T-helper 9 cell (primary cell): ENCODE results near the gene ZBTB7A.
"Not testable (repeated sequence)": the region's sequence is repeated elsewhere in the genome, so short reads cannot be mapped to it uniquely, and the experiment has no call there.

Source experiments
- DNase-seq: peaks from one replicate; pipeline ENCODE4 v3.0.0-alpha.2; 2020

The ZBTB7A gene

DNA sequence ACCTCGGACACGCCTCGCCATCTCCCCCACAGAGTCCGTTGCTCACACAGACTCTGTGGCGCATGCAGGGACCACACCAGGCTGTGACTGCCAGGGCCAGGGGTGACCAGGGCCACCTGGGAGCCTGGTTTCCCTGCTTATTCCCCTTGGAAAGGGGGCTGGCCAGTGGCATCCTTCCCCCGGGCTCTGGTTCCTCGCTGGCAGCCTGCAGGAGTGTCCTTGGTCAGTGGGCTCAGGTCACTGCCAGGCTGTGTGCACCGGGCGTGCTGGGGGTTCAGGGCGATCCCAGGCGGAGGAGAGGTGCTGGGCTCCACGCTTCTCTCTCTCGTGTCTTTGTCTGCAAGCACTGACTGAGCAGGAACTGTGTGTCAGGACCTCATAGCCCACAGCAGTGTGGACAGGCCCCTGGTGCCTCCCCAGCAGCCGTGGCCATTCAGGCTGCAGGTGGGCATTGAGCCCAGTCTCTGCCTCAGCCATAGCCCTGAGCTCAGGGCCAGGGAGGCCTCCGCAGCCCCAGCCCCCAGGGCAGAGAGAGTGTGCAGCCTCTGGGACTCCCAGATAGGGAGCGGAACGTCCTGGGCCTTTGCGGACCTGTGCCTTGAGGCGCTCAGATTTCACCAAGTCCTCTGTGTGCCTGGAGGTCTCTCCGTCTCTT is 52.7 kb downstream of the ZBTB7A start:
- no peak for DNase-seq

DNA sequence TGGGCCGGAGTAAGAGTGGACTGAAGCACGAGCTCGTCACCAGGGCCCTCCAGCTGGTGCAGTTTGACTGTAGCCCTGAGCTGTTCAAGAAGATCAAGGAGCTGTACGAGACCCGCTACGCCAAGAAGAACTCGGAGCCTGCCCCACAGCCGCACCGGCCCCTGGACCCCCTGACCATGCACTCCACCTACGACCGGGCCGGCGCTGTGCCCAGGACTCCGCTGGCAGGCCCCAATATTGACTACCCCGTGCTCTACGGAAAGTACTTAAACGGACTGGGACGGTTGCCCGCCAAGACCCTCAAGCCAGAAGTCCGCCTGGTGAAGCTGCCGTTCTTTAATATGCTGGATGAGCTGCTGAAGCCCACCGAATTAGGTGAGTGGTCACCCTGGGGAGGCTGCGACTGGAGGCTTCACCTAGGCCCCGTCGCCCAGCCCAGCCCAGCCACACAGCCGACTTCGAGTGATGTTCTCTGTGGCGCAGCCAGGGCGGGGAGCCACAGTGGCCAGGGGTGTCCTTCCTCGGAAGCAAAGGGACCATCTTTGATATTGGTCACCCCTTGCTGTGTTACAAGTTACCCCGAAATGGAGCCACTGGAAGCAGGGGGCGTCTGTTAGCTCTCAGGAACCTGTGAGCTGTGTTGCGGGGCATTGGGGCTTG is 53.6 kb downstream of the ZBTB7A start:
- DNase-seq: no peak

DNA sequence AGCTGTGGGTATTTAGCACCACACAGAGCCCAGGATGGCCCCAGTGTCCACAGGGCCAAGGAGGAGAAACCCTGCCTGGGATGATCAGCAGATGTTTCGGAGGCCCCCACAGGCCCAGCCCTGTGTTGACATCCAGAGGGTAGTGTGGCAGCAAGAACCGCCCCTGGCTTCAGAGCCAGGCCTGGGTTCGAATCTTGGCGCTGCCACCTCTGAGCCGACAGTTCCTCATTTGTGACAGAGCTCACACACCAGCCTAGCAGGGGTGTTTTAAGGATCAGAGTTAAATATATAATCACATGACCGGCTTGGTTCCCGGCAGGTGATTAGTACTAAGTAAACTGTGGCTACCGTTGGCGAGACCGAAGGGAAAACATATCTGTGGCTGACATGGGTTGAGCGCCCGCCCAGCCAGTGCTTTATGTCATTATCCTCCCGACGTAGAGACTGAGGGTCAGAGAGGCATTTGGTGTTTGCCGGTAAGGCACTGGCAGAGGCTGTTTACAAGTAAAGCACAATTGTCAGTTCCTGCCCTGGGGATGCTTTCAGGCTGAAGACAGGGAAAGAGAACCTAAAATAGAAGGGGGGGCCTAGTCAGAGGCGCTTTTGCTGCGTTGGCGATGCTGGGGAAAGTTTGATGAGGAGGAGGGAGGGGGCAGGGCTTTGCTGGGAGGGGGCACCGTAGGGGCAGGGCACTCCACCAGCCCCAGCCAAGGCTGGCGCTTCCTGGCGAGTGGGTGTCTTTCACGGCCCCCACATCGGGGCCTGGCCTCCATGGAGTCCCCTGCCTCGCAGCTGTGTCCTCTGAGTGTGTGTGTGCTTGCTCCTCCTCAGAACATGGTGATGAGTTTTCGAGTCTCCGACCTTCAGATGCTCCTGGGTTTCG is 54.4 kb downstream of the ZBTB7A start:
- no peak for DNase-seq

DNA sequence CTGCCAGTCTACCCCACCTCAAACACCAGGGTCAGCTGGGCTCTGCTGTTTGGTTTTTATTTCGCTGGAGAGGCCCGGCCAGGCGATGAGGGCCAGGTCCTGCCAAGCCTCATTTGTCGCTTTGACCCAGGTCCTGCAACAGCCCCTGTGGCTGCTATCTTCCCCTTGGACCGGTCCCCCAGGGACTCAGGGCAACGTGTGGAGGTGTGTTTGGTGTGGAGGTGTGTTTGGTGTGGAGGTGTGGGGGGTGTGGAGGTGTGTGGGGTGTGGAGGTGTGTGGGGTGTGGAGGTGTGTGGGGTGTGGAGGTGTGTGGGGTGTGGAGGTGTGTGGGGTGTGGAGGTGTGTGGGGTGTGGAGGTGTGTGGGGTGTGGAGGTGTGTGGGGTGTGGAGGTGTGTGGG is 55.3 kb downstream of the ZBTB7A start:
- DNase-seq: not testable (repeated sequence)

DNA sequence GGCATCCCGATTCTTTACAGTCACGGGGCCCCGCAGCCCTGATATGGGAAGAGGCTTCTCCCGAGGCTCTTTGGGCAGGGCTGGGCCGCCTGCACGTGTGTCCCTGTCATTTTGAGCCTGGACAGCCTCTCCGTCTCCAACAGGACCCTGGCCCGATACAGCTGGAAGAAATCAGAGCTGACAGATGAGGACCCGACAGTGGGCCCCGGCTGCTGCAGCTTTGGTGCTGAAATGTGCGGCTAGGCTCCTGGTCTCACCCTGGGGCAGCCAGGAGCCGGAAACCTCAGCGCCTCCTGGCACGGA is 55.9 kb downstream of the ZBTB7A start:
- DNase-seq: no peak

DNA sequence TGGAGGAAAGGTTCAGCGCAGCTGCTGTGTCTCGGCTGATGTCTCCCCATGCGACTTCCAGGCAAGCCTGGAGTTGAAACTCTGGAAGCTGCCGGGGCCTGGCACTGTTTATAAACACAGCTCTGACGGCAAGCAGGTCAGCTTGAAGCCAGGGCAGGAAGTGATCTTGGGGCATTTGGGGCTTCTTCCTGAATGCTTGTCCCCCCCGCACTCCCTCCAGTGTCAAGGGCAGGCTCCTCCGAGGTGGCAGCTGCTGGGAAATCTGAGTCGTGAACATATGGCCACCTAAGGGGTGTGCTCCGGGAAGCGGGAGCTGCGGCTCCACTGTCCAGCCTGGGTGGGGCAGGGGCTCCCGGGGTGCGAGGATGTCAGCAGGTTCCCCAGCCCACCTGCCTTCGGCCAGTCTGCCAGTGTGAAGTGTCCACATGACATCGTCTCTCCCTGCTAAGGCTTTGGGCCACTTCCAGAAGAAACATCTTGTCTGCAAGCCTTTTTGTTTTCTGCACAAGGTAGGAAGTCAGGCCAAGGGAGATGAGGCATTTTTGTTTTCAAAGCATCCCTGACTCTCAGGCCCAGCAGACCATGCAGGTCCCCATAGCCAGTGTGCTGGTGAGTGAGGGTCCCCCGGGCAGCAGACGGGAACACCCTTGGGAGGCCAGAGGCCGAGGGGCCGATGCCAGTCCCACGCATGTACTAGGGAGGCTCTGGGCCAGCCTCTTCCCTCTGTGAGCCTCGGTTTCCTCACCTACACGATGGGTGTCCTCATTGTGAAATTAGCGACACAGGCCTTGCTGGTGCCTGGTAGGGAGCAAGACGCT is 56.5 kb downstream of the ZBTB7A start:
- DNase-seq: no peak

DNA sequence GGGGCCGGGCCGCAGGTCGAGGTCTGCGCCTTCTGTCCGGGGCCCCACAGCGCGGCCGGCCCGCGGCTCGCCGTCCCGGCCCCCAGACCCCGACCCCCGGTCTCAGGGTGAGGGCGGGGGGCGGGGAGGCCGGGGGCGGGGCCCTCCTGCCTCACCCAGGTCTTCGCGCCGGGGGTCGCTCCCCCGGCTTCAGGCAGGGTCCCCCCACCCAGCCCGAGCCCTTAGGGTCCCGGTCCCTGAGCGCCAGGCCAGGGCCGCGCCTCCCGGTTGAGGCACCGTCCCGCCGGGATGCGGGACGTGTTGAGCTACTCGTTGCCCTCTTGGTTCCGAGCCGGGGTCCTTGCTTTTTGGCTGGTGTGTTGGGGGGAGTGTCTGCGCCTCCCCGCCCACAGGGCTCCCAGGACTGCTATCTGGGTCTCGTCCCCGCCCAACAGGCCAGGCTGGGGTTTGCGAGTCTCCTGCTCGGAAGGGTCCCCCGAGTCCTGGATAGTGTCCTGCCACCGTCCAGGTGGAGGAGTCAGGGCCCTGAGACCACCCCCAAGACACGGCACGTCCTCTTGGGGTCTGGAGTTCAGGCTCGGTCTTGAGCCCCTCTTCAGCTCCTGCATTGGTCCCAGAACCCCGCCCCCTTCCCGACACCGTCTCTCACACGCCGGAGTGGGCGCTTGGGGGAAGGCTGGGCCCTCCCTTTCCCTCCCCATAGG is 58.7 kb downstream of the ZBTB7A start:
- no peak for DNase-seq

DNA sequence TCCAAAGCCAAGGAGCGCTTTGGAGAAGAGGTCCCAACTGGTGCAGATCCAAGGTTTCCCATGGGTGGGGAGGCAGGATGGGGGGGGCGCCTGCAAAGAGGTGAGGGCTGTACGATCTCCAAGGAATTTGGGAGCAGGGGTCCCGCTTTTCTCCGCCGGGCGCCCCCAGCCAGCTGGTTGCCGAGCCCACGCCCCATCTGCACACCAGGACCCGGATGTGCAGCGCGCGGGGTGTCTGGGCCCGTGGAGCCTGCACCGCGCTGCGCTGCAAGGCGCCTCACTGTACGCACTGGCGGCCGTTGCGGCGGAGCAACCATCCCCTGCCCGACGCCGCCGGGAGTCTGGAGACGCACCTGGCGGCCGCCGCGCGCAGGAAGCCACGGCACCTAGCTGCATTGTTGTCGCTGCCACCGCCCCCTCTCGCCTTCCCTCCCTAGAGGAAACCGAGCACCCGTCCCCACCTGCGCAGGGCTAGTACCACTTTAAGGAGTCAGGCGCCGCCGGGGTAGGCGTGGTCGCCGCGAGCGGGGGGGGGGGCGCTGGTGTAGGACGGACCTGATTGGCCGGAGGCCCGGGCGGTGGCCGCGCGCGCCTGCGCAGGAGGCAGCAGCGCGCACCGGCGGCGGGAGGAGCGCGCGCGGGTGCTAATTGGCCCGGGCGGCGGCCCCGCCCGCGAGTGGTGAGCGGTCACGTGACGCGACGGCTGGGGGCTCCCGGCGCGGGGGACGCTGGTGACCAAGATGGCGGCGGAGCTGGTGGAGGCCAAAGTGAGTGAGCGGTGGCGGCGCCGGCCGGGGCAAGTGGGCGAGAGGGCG is 59.5 kb downstream of the ZBTB7A start, which contains the start of gene PIAS4:
Gene PIAS4, plus strand, starts transcription at position 716 of the 815 bp plus-strand sequence. Its CDS starts 25 bp downstream, at position 741.
- peak; percentile 90 for DNase-seq

DNA sequence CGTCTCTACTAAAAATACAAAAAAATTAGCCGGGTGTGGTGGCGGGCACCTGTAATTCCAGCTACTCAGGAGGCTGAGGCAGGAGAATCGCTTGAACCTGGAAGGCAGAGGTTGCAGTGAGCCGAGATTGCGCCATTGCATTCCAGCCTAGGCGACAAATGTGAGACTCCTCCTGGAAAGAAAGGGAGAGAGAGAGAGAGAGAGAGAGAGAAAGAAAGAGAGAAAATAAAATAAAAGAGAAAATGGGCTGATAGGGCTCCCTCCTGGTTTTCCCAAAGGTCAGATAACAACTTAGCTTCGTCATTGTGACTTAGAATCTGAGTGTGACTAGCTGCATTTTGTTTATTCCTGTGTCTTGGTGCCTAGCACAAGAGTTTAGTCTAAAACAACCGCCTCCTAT is 61.3 kb downstream of the ZBTB7A start:
- not testable (repeated sequence) for DNase-seq

DNA sequence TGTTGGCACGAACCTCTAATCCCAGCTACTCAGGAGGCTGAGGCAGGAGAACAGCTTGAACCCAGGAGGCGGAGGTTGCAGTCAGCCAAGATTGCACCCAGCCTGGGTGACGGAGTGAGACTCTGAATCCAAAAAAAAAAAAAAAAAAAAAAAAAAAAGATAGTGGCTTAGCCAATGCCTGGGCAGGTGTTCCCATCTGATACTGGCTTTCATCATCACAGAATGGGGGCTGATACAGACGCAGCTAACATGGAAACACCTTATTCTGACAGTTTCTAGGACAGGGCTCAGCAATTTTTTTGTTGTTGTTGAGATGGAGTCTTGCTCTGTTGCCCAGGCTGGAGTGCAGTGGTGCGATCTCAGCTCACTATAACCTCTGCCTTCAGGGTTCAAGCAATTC is 65.9 kb downstream of the ZBTB7A start:
- DNase-seq: not testable (repeated sequence)

DNA sequence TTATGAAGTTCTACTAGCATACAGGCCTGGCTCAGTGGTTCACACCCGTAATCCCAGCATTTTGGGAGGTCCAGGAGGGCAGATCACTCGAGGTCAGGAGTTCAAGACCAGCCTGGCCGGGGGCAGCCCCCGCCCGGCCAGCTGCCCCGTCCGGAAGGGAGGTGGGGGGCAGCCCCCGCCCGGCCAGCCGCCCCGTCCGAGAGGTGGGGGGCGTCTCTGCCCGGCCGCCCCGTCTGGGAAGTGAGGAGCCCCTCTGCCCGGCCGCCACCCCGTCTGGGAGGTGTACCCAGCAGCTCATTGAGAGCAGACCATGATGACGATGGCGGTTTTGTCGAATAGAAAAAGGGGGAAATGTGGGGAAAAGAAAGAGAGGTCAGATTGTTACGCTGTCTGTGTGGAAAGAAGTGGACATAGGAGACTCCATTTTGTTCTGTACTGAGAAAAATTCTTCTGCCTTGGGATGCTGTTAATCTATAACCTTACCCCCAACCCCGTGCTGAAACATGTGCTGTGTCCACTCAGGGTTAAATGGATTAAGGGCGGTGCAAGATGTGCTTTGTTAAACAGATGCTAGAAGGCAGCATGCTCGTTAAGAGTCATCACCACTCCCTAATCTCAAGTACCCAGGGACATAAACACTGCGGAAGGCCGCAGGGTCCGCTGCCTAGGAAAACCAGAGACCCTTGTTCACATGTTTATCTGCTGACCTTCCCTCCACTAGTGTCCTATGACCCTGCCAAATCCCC is 67.9 kb downstream of the ZBTB7A start:
- not testable (repeated sequence) for DNase-seq

DNA sequence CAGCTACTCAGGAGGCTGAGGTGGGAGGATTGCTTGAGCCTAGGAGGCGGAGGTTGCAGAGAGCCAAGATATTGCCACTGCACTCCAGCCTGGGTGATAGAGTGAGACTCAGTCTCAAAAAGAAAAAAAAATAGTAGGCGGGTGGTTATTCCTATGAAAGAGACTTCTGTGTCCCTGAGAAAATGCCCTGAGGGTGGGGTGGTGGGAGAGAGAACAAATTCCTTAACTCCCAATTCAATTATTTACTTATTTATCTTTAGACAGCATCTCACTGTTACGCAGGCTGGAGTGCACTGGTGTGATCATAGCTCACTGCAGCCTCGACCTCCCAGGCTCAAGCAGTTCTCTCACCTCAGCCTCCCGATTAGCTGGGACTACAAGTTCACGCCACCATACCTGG is 71.1 kb downstream of the ZBTB7A start:
- DNase-seq: no peak
